Endodermal cell (in vitro differentiated cells): ENCODE data around the gene RAP1GAP2. TPM values are rescaled to one million over a fixed set of nuclear protein-coding genes. Genes with fewer than 3 reads are reported as not detected.

Experiments used
- DNase-seq: peaks from one replicate; pipeline ENCODE4 v3.0.0-alpha.2; 2017
- H3K27ac ChIP-seq: 2 replicates; pipeline ENCODE4 v1.5.1; 2013; ENCODE audit warnings: mild to moderate bottlenecking, low read depth, low read length, moderate library complexity
- H3K27me3 ChIP-seq: 2 replicates; pipeline ENCODE4 v1.6.1; 2013; ENCODE audit warnings: mild to moderate bottlenecking, low read length, moderate library complexity; ENCODE audit not compliant: insufficient read depth, control insufficient read depth, poor library complexity, severe bottlenecking
- H3K36me3 ChIP-seq: 2 replicates; pipeline ENCODE4 v1.7.0; 2013; ENCODE audit warnings: mild to moderate bottlenecking, low read length, moderate library complexity; ENCODE audit not compliant: control insufficient read depth, insufficient read depth
- H3K4me1 ChIP-seq: one replicate; pipeline ENCODE4 v1.7.0; 2013; ENCODE audit warnings: low read length; ENCODE audit not compliant: control insufficient read depth, insufficient read depth
- H3K4me3 ChIP-seq: 2 replicates; pipeline ENCODE4 v1.5.1; 2013; ENCODE audit warnings: mild to moderate bottlenecking, low read length, moderate library complexity
- H3K9ac ChIP-seq: 2 replicates; pipeline ENCODE4 v1.6.1; 2013; ENCODE audit warnings: mild to moderate bottlenecking, low read length, moderate library complexity; ENCODE audit not compliant: poor library complexity, severe bottlenecking; ENCODE audit errors: extremely low read depth
- H3K9me3 ChIP-seq: 2 replicates; pipeline ENCODE4 v1.6.1; 2013; ENCODE audit warnings: mild to moderate bottlenecking, low read length, moderate library complexity; ENCODE audit not compliant: control insufficient read depth
- H3K27ac Mint-ChIP-seq: 2 replicates; pipeline ENCODE4 v1.8.0; 2020; ENCODE audit warnings: mixed read lengths
- H3K27me3 Mint-ChIP-seq: 2 replicates; pipeline ENCODE4 v1.8.0; 2021; ENCODE audit warnings: mild to moderate bottlenecking, mixed read lengths; ENCODE audit not compliant: insufficient read depth
- H3K36me3 Mint-ChIP-seq: 2 replicates; pipeline ENCODE4 v1.8.0; 2020; ENCODE audit warnings: low read depth, mixed read lengths
- H3K4me1 Mint-ChIP-seq: 2 replicates; pipeline ENCODE4 v1.8.0; 2020; ENCODE audit warnings: mixed read lengths
- H3K4me3 Mint-ChIP-seq: 2 replicates; pipeline ENCODE4 v1.8.0; 2020; ENCODE audit warnings: mild to moderate bottlenecking, moderate library complexity, mixed read lengths
- H3K9me3 Mint-ChIP-seq: 2 replicates; pipeline ENCODE4 v1.8.0; 2020; ENCODE audit warnings: mild to moderate bottlenecking, mixed read lengths
- CTCF ChIP-seq: fragments of 200-600 bp; sonication (generic); conservative IDR thresholded peaks from 2 replicates; pipeline ENCODE4 v1.5.0; 2021; ENCODE audit warnings: antibody characterized with exemption, mild to moderate bottlenecking
- WGBS, 2 experiments: methylation state at CpG; one replicate each; pipeline versions ENCODE4 v1.1.5 to v1.1.7; 2013; ENCODE audit warnings: missing lambda C conversion rate in 2 of 2, mixed read lengths in 1 of 2; ENCODE audit not compliant: insufficient coverage in 1 of 2, insufficient read length in 1 of 2; 5-methylcytosine and 5-hydroxymethylcytosine counted together
- total RNA-seq, 2 donors: library from RNA; stranded (reverse); fragmentation: NEBNext Ultra II Directional in 1 of 2; extraction: Animal tissue kit (Norgen Biotek cat#: 25700) in 1 of 2; gene quantifications; 2 replicates in 1 of 2; 3 replicates in 1 of 2; pipeline ENCODE4 v1.2.1, GENCODE V29; 2021

RAP1GAP2 gene
- total RNA-seq, 2 donors from 2014 or later: 18.0 to 44.3 TPM

- Histone ChIP-seq H3K36me3 (peaks cover 6% of the 10 kb centered on the region), H3K27ac (no peak overlapping the region), H3K9ac (no peak overlapping the region), H3K27me3 (no peaks in the 10 kb centered on the region), H3K4me3 (no peak overlapping the region), H3K4me1 (no peaks in the 10 kb centered on the region), H3K9me3 (no peaks in the 10 kb centered on the region)
- Mint-ChIP-seq H3K9me3 (no peaks in the 10 kb centered on the region), H3K4me3 (no peak overlapping the region), H3K27me3 (no peaks in the 10 kb centered on the region), H3K4me1 (no peaks in the 10 kb centered on the region), H3K27ac (peak overlapping the region; percentile 15), H3K36me3 (peaks cover 43% of the 10 kb centered on the region)
- DNase-seq: peak; percentile 38
- 86 to 91% methylated on average over 1 to 6 of the region's 6 CpGs for WGBS, 2 experiments
- TF ChIP-seq CTCF: no peak
Measured at GRCh38 chr17:2981325-2981724, 185.1 kb downstream of the RAP1GAP2 start.

- H3K4me1 ChIP-seq: no peaks in the 10 kb centered on the region
- Mint-ChIP-seq H3K4me1 (no peaks in the 10 kb centered on the region), H3K27ac (no peak overlapping the region), H3K9me3 (no peaks in the 10 kb centered on the region), H3K27me3 (no peaks in the 10 kb centered on the region), H3K4me3 (no peak overlapping the region), H3K36me3 (peaks cover 47% of the 10 kb centered on the region)
- no peak overlapping the region for H3K9ac ChIP-seq
- DNase-seq: no peak
- no peak overlapping the region for H3K4me3 ChIP-seq
- H3K9me3 ChIP-seq: no peaks in the 10 kb centered on the region
- WGBS, 2 experiments: 94 to 95% methylated on average over 18 of the region's 18 CpGs
- H3K27ac ChIP-seq: no peak overlapping the region
- H3K36me3 ChIP-seq: peaks cover 6% of the 10 kb centered on the region
- TF ChIP-seq CTCF: no peak
- no peaks in the 10 kb centered on the region for H3K27me3 ChIP-seq
Measured at GRCh38 chr17:2982854-2983253, 186.6 kb downstream of the RAP1GAP2 start.

GRCh38 chr17:2983255-2983654, 187.0 kb downstream of the RAP1GAP2 start:
- Mint-ChIP-seq H3K27me3 (no peaks in the 10 kb centered on the region), H3K36me3 (peaks cover 50% of the 10 kb centered on the region), H3K27ac (no peak overlapping the region)

More at GRCh38 chr17:2983255-2983654, 187.0 kb downstream of the RAP1GAP2 start:
- no peak overlapping the region for H3K4me3 ChIP-seq
- H3K27ac ChIP-seq: no peak overlapping the region
- Mint-ChIP-seq H3K4me3 (no peak overlapping the region), H3K9me3 (no peaks in the 10 kb centered on the region), H3K4me1 (no peaks in the 10 kb centered on the region)
- no peaks in the 10 kb centered on the region for H3K4me1 ChIP-seq
- 95 to 96% methylated on average over 7 to 9 of the region's 9 CpGs for WGBS, 2 experiments
- TF ChIP-seq CTCF: no peak
- H3K9me3 ChIP-seq: no peaks in the 10 kb centered on the region
- no peak for DNase-seq
- H3K36me3 ChIP-seq: peaks cover 6% of the 10 kb centered on the region
- H3K9ac ChIP-seq: no peak overlapping the region
- H3K27me3 ChIP-seq: no peaks in the 10 kb centered on the region
